RPMI7951 (cell line): Measurements from ENCODE around the gene PPP1R1A. TPM values are rescaled to one million over a fixed set of nuclear protein-coding genes. Genes with fewer than 3 reads are reported as not detected.

Experiments
- DNase-seq: peaks from one replicate; pipeline ENCODE4 v3.0.0-alpha.2; 2012; ENCODE audit warnings: low read depth
- total RNA-seq: library from RNA; depleted of rRNA; stranded (reverse); fragments of >200 nt; shearing (Covaris generic); gene quantifications from 2 replicates; pipeline ENCODE4 v1.2.3, GENCODE V29; 2014; rRNA removed

PPP1R1A gene
- total RNA-seq, 1 experiment from 2014 or later: not detected

DNA sequence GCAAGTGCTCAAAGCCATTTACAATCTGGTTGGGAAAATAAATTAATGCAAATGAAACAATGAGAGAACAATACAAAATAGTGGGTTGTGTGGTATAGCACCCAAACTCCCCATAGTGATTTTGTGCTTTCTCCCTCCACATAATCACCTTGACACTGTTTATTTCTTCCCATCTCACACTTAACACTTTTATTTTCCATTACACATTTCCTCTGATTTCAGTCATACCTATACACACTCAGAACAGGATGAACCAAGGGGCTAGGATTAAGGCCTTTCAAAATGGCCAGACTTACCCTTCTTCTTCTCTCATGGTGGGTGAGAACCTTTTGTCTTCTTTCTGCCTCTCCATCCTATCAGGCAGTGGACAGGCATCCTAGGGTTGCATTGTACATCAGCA lies 53.0 kb downstream of the PPP1R1A start:
- DNase-seq: no peak

DNA sequence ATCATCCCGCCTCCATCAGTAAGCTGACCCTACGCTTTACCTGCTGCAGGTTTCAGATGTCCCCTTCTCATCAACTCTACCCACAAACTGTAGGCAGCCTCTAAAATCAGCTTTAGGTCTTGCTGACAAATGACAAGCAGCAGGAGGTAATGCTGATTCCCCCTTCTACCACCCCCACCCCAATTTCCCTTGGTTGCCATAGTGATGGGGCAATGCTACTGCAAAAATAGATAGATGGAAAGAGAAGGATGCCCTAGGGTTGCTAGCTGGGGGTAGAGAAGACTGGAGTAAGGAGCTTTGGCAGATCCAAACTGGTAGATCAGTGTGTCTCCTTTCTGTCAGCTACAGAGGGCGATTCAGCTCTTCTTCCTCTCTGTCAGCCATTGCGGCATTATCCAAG lies 58.9 kb downstream of the PPP1R1A start:
- no peak for DNase-seq

Other genes starting within 250 kb of the PPP1R1A start
- gene GPR84, start 224.2 kb downstream of the PPP1R1A start, total RNA-seq: 0.12 TPM in 1 of 2 replicates, not detected in the other
- 0.24 and 1.3 TPM in 2 replicates for gene ZNF385A, start 203.9 kb downstream of the PPP1R1A start, total RNA-seq
- 154 and 167 TPM in 2 replicates for gene ITGA5, start 169.4 kb downstream of the PPP1R1A start, total RNA-seq
- not detected in 2 replicates for gene GTSF1, start 115.1 kb downstream of the PPP1R1A start, total RNA-seq
- gene NCKAP1L, start 90.9 kb downstream of the PPP1R1A start, total RNA-seq: not detected in 2 replicates
- not detected in 2 replicates for gene PDE1B, start 39.1 kb downstream of the PPP1R1A start, total RNA-seq
- not detected in 2 replicates for gene LACRT, start 46.2 kb upstream of the PPP1R1A start, total RNA-seq
- gene DCD, start 59.7 kb upstream of the PPP1R1A start, total RNA-seq: not detected in 2 replicates